ENCODE results near the gene LIPN. TPM values are rescaled to one million over a fixed set of nuclear protein-coding genes. Genes with fewer than 3 reads are reported as not detected.
"Not testable (repeated sequence)": the region's sequence is repeated elsewhere in the genome, so short reads cannot be mapped to it uniquely, and the experiment has no call there.

The LIPN gene
- total and polyA plus RNA-seq, 4 donors, result 0.07 to 0.25 (median 0.09) TPM; not detected in 1

GRCh38 chr10:88731296-88731695, 28.5 kb upstream of the LIPN start (continued):
- TF ChIP-seq RXRA (IDR thresholded peaks at IDR 0.05), result no peak
- no peak for TF ChIP-seq GABPA (IDR thresholded peaks at IDR 0.05 in 1 of 2, conservative IDR thresholded peaks at IDR 0.05 in 1 of 2)

- no peak for DNase-seq (ENCODE audit: low spot score)
- H3K36me3 ChIP-seq (ENCODE audit: control insufficient read depth in 4 of 4, insufficient read depth in 3 of 4, low read depth in 1 of 4, low read length in 3 of 4), result no peaks in the 10 kb centered on the region
- H3K4me3 ChIP-seq (ENCODE audit: low read depth in 1 of 3, low read length in 3 of 3), result no peak overlapping the region
- no peak overlapping the region for H3K27ac ChIP-seq (ENCODE audit: low read depth in 1 of 2, low read length in 2 of 2)
- H3K4me1 ChIP-seq (ENCODE audit: control insufficient read depth in 4 of 4, insufficient read depth in 4 of 4, low read length in 3 of 4), result no peaks in the 10 kb centered on the region
- no peak overlapping the region for H3K9ac ChIP-seq (ENCODE audit: low read depth in 1 of 2, low read length in 2 of 2)
- WGBS, result 88% methylated on average over 2 of the region's 2 CpGs
- peaks cover 0 to 2% (median 0%) of the 10 kb centered on the region in 4 donors for H3K27me3 ChIP-seq (ENCODE audit: control insufficient read depth in 4 of 4, insufficient read depth in 4 of 4, low read length in 3 of 4)
- TF ChIP-seq ATF3 (IDR thresholded peaks at IDR 0.05) (no peak), HNF4G (IDR thresholded peaks at IDR 0.05) (no peak), RXRA (IDR thresholded peaks at IDR 0.05) (no peak)
- no peaks in the 10 kb centered on the region for H3K9me3 ChIP-seq (ENCODE audit: control insufficient read depth in 4 of 4, low read length in 3 of 4)
Observed at GRCh38 chr10:88733215-88733614, 26.6 kb upstream of the LIPN start.

GRCh38 chr10:88735661-88736060, 24.2 kb upstream of the LIPN start:
- Histone ChIP-seq H3K27me3 (ENCODE audit: control insufficient read depth in 4 of 4, insufficient read depth in 4 of 4, low read length in 3 of 4) (peaks cover 0 to 3% (median 0%) of the 10 kb centered on the region in 4 donors), H3K4me1 (ENCODE audit: control insufficient read depth in 4 of 4, insufficient read depth in 4 of 4, low read length in 3 of 4) (no peaks in the 10 kb centered on the region), H3K9me3 (ENCODE audit: control insufficient read depth in 4 of 4, low read length in 3 of 4) (no peaks in the 10 kb centered on the region), H3K9ac (ENCODE audit: low read depth in 1 of 2, low read length in 2 of 2) (no peak overlapping the region), H3K36me3 (ENCODE audit: control insufficient read depth in 4 of 4, insufficient read depth in 3 of 4, low read depth in 1 of 4, low read length in 3 of 4) (no peaks in the 10 kb centered on the region), H3K4me3 (ENCODE audit: low read depth in 1 of 3, low read length in 3 of 3) (no peak overlapping the region), H3K27ac (ENCODE audit: low read depth in 1 of 2, low read length in 2 of 2) (no peak overlapping the region)
- 77% methylated on average over 1 of the region's 1 CpG for WGBS
- TF ChIP-seq REST (IDR thresholded peaks at IDR 0.05) (no peak), TAF1 (conservative IDR thresholded peaks at IDR 0.05) (no peak), ZBTB33 (IDR thresholded peaks at IDR 0.05) (no peak), JUND (IDR thresholded peaks at IDR 0.05) (no peak), HNF4G (IDR thresholded peaks at IDR 0.05) (no peak), FOXA1 (IDR thresholded peaks at IDR 0.05) (no peak)
- no peak for DNase-seq (ENCODE audit: low spot score)

GRCh38 chr10:88741921-88742320, 17.9 kb upstream of the LIPN start:
- not testable (repeated sequence) for H3K9ac ChIP-seq (ENCODE audit: low read depth in 1 of 2, low read length in 2 of 2); H3K36me3 ChIP-seq (ENCODE audit: control insufficient read depth in 4 of 4, insufficient read depth in 3 of 4, low read depth in 1 of 4, low read length in 3 of 4); DNase-seq (ENCODE audit: low spot score); H3K27me3 ChIP-seq (ENCODE audit: control insufficient read depth in 4 of 4, insufficient read depth in 4 of 4, low read length in 3 of 4); H3K4me3 ChIP-seq (ENCODE audit: low read depth in 1 of 3, low read length in 3 of 3); H3K4me1 ChIP-seq (ENCODE audit: control insufficient read depth in 4 of 4, insufficient read depth in 4 of 4, low read length in 3 of 4); H3K9me3 ChIP-seq (ENCODE audit: control insufficient read depth in 4 of 4, low read length in 3 of 4); H3K27ac ChIP-seq (ENCODE audit: low read depth in 1 of 2, low read length in 2 of 2)
- 66% methylated on average over 5 of the region's 5 CpGs for WGBS
